Measurements from ENCODE around the gene FARS2. TPM values are rescaled to one million over a fixed set of nuclear protein-coding genes. Genes with fewer than 3 reads are reported as not detected.

The FARS2 gene
- total and polyA plus RNA-seq, 2 donors (not counting 1 experiment from before 2014, with no cell fraction given), result 11.0 to 18.5 TPM

GRCh38 chr6:5338177-5338960, 77.1 kb downstream of the FARS2 start:
- TF ChIP-seq EZH2 (IDR thresholded peaks at IDR 0.05; ENCODE audit: low read length, missing control alignments), result no peak
- no peak for TF ChIP-seq CTCF (conservative IDR thresholded peaks at IDR 0.05 in 1 of 2, IDR thresholded peaks at IDR 0.05 in 1 of 2; ENCODE audit: low read depth in 1 of 2, low read length in 2 of 2)
- no peaks in the 10 kb centered on the region for H3K4me1 ChIP-seq (ENCODE audit: control insufficient read depth, extremely low read depth, insufficient read depth, low read length)
- no peaks in the 10 kb centered on the region for H4K20me1 ChIP-seq (ENCODE audit: control insufficient read depth, extremely low read depth, insufficient read depth, low read length)
- no peak overlapping the region for H3K4me2 ChIP-seq (ENCODE audit: extremely low read depth, insufficient read depth, low read length)
- DNase-seq (ENCODE audit: low read depth in 2 of 2), result no peak
- H3K79me2 ChIP-seq (ENCODE audit: control insufficient read depth, insufficient read depth, low read length), result no peaks in the 10 kb centered on the region
- H3K9me3 ChIP-seq (ENCODE audit: control insufficient read depth, insufficient read depth, low read depth, low read length), result no peaks in the 10 kb centered on the region
- H3K4me3 ChIP-seq (replicated peaks in 1 of 4; ENCODE audit: control extremely low read depth in 1 of 4, insufficient read depth in 1 of 4, low read depth in 3 of 4, low read length in 4 of 4), result no peak overlapping the region
- H3K27me3 ChIP-seq (ENCODE audit: control insufficient read depth, insufficient read depth, low read length), result no peaks in the 10 kb centered on the region
- no peak overlapping the region for H3K9ac ChIP-seq (ENCODE audit: insufficient read depth, low read length)
- no peak overlapping the region for H2AFZ ChIP-seq (ENCODE audit: low read length)
- H3K27ac ChIP-seq (ENCODE audit: insufficient read depth, low read length), result no peak overlapping the region
- H3K36me3 ChIP-seq (ENCODE audit: control insufficient read depth, insufficient read depth, low read length), result no peaks in the 10 kb centered on the region

GRCh38 chr6:5339786-5340185, 78.5 kb downstream of the FARS2 start:
- Histone ChIP-seq H3K27ac (ENCODE audit: insufficient read depth, low read length) (no peak overlapping the region), H3K4me1 (ENCODE audit: control insufficient read depth, extremely low read depth, insufficient read depth, low read length) (no peaks in the 10 kb centered on the region), H3K79me2 (ENCODE audit: control insufficient read depth, insufficient read depth, low read length) (no peaks in the 10 kb centered on the region), H2AFZ (ENCODE audit: low read length) (no peak overlapping the region), H3K27me3 (ENCODE audit: control insufficient read depth, insufficient read depth, low read length) (no peaks in the 10 kb centered on the region), H3K9me3 (ENCODE audit: control insufficient read depth, insufficient read depth, low read depth, low read length) (no peaks in the 10 kb centered on the region), H3K9ac (ENCODE audit: insufficient read depth, low read length) (no peak overlapping the region), H3K36me3 (ENCODE audit: control insufficient read depth, insufficient read depth, low read length) (no peaks in the 10 kb centered on the region), H3K4me2 (ENCODE audit: extremely low read depth, insufficient read depth, low read length) (no peak overlapping the region), H3K4me3 (replicated peaks in 1 of 4; ENCODE audit: control extremely low read depth in 1 of 4, insufficient read depth in 1 of 4, low read depth in 3 of 4, low read length in 4 of 4) (no peak overlapping the region), H4K20me1 (ENCODE audit: control insufficient read depth, extremely low read depth, insufficient read depth, low read length) (no peaks in the 10 kb centered on the region)
- TF ChIP-seq EZH2 (IDR thresholded peaks at IDR 0.05; ENCODE audit: low read length, missing control alignments), result no peak
- TF ChIP-seq CTCF (conservative IDR thresholded peaks at IDR 0.05 in 1 of 2, IDR thresholded peaks at IDR 0.05 in 1 of 2; ENCODE audit: low read depth in 1 of 2, low read length in 2 of 2), result no peak
- DNase-seq (ENCODE audit: low read depth in 2 of 2), result no peak

- Histone ChIP-seq H3K36me3 (ENCODE audit: control insufficient read depth, insufficient read depth, low read length) (no peaks in the 10 kb centered on the region), H4K20me1 (ENCODE audit: control insufficient read depth, extremely low read depth, insufficient read depth, low read length) (no peaks in the 10 kb centered on the region), H3K79me2 (ENCODE audit: control insufficient read depth, insufficient read depth, low read length) (no peaks in the 10 kb centered on the region), H3K27me3 (ENCODE audit: control insufficient read depth, insufficient read depth, low read length) (no peaks in the 10 kb centered on the region), H3K9ac (ENCODE audit: insufficient read depth, low read length) (no peak overlapping the region), H2AFZ (ENCODE audit: low read length) (no peak overlapping the region), H3K27ac (ENCODE audit: insufficient read depth, low read length) (no peak overlapping the region), H3K4me2 (ENCODE audit: extremely low read depth, insufficient read depth, low read length) (no peak overlapping the region), H3K9me3 (ENCODE audit: control insufficient read depth, insufficient read depth, low read depth, low read length) (no peaks in the 10 kb centered on the region), H3K4me1 (ENCODE audit: control insufficient read depth, extremely low read depth, insufficient read depth, low read length) (no peaks in the 10 kb centered on the region), H3K4me3 (replicated peaks in 1 of 4; ENCODE audit: control extremely low read depth in 1 of 4, insufficient read depth in 1 of 4, low read depth in 3 of 4, low read length in 4 of 4) (no peak overlapping the region)
- DNase-seq (ENCODE audit: low read depth in 2 of 2), result no peak
- TF ChIP-seq CTCF (conservative IDR thresholded peaks at IDR 0.05 in 1 of 2, IDR thresholded peaks at IDR 0.05 in 1 of 2; ENCODE audit: low read depth in 1 of 2, low read length in 2 of 2), result no peak
- TF ChIP-seq EZH2 (IDR thresholded peaks at IDR 0.05; ENCODE audit: low read length, missing control alignments), result no peak
These were observed 80.5 kb downstream of the FARS2 start for GRCh38 chr6:5341845-5342244.

Measured in fibroblast of lung (primary cell).